NCI-H1694 treated with DMSO at 0.1 percent for 48 hours (cell line): ENCODE results near the gene RAB11FIP5.
"Not testable (repeated sequence)": the region's sequence is repeated elsewhere in the genome, so short reads cannot be mapped to it uniquely, and the experiment has no call there.

Source experiments
- DNase-seq: peaks from one replicate; lab custom pipeline; 2025; lab: John Stamatoyannopoulos, UW

Gene RAB11FIP5

DNA sequence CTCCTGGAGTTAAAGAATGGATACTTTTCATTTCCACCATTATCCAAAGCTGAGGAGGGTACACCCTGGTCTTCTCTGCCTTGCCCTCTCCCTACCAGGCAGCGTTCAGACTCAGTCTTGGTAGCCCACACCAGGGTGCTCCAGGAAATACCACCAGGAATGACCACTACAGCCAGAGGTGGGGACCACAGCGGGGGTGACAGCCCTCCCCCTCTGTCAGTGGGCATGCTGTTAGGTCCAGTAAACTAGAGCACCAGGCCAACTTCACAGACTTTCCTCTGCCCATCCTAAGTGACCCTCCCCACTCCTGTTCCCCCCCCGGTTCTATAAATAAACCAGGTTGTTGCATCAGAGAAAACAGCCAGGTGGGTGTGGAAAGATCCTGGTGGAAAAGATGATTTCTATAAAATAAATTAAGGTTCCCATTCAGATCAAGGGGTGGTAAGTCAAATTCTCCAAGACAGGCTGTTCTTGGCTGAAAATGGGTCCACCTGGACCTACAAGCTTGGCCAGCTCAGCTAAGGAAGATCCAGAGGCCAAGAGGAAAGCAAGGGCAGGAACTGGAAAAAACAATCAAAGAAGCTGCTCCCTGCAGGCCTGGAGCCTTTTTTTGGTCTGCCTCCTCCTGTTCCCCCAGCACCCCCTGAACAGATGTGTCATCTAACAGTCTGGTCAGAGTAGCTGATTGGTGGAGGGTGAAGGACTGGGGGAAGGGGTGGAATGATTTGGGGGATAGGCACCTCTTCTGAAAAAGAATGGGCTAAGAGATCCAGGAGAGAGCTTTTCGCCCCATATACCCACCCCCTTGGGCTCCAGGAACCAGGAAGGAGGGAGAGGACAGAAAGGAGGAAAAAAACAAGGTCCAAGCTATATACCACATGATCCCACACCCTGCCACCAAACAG lies 2.3 kb downstream of the RAB11FIP5 start:
- DNase-seq: no peak

- no peak for DNase-seq
Measured at GRCh38 chr2:73109431-73110167, 3.1 kb downstream of the RAB11FIP5 start.

- no peak for DNase-seq
Measured at GRCh38 chr2:73107211-73107926, 5.4 kb downstream of the RAB11FIP5 start.

- no peak for DNase-seq
Measured at GRCh38 chr2:73106791-73107190, 6.0 kb downstream of the RAB11FIP5 start.

DNA sequence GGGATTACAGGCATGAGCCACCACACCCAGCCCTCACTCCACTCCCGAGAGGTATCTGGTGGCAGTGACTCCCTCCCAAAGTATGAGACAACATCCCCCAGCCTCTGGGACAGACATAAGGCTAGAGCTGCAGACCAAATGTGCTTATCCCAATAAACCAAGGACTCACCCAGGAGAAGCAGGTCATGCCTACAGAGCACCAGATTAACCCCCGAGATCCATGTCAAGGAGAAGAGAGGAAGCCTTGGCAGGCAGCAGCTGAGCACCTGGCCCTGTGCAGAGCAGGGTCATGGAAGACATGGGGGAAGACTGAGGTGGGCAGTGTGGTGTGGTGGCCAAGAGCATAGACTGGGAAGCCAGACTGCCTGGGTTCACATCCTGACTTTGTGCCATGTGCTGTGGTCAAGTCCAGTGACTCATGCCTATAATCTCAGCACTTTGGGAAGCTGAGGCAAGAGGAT lies 7.2 kb downstream of the RAB11FIP5 start:
- no peak for DNase-seq

- no peak for DNase-seq
Measured at GRCh38 chr2:73104933-73105332, 7.8 kb downstream of the RAB11FIP5 start.

DNA sequence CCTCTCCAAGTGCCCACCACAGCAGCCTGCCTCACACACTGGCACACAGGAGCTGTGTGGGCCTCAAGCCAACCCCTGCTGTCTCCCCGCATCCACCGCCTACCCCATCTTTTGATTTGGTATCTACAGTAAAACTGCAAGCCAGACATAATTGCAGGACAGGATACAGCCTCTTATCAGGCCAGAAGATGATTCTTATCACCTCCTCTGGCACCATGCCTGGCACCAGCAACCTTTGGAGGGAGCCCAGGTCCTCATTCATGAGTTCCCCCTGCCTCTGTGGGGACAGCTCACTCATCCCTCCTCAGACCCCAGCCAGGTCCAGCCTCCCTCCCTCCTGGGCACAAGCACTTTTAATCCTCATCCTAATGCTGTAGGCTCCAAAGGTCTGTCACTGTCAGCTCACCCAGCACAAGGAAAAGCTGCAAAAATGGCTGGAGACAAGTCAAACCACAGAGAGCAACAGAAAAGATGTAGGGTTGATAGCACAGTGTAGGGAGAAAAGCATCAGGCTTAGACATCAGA lies 9.7 kb downstream of the RAB11FIP5 start:
- DNase-seq: no peak

GRCh38 chr2:73101626-73102256 lies 11.0 kb downstream of the RAB11FIP5 start:
- no peak for DNase-seq

- DNase-seq: no peak
Measured at GRCh38 chr2:73100956-73101355, 11.8 kb downstream of the RAB11FIP5 start.

DNA sequence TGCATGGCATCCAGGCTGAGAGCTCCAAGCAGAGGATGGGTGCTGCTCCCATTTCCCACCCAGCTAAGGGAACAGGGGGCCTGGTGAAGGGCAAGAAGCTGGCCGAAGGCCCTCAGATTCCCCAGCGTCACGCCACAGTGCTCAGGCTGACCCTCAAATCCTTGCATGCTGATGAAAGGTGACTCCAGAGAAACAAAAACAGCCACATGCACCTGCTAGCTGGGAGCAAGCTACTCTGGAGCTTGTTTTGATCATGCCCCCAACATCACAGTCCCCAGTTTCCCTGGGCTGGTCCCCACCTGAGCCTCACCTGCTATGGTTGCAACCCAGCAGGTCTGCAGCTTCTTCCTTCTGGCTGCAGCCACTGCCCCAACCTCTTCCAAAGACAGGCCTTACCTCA lies 13.3 kb downstream of the RAB11FIP5 start:
- DNase-seq: no peak

- no peak for DNase-seq
Measured at GRCh38 chr2:73095910-73096309, 16.8 kb downstream of the RAB11FIP5 start.

- not testable (repeated sequence) for DNase-seq
Measured at GRCh38 chr2:73093601-73094218, 19.0 kb downstream of the RAB11FIP5 start.

DNA sequence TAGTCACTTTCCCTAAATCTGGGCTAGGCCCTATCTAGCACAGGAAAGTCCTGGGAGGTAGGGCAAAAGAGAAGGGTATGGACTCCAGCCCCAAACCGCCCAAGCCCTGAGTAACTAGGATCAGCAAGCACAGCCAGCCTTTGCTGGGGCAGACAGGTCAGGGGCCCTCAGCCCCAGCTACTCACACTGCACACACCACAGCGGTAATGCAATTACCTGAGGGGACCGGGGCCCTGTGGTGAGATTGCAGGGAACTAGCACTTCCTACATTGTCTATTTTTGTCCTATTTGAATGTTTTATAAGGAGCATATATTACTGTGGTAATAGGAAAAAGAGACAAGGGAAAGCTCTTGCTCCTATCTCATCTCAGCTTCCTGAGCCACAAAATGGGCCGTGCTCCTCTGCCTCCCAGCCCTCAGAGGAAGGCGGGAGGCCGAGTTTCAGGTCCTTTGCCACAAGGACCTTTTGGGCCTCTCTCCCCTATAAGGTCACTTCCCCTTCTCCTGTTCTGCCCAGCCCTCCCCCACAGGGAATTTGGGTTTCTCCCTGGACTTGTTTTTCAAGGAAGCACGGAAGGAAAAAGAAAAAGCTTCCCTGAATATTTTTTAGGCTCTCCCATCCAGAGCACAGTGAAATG lies 20.5 kb downstream of the RAB11FIP5 start:
- no peak for DNase-seq

GRCh38 chr2:73091696-73092095 lies 21.1 kb downstream of the RAB11FIP5 start:
- peak; percentile 27 for DNase-seq

- no peak for DNase-seq
Measured at GRCh38 chr2:73091164-73091563, 21.6 kb downstream of the RAB11FIP5 start.

GRCh38 chr2:73089270-73090030 lies 23.3 kb downstream of the RAB11FIP5 start:
- DNase-seq: no peak

- DNase-seq: no peak
Measured at GRCh38 chr2:73088703-73089102, 24.0 kb downstream of the RAB11FIP5 start.

- no peak for DNase-seq
Measured at GRCh38 chr2:73088211-73088610, 24.5 kb downstream of the RAB11FIP5 start.

DNA sequence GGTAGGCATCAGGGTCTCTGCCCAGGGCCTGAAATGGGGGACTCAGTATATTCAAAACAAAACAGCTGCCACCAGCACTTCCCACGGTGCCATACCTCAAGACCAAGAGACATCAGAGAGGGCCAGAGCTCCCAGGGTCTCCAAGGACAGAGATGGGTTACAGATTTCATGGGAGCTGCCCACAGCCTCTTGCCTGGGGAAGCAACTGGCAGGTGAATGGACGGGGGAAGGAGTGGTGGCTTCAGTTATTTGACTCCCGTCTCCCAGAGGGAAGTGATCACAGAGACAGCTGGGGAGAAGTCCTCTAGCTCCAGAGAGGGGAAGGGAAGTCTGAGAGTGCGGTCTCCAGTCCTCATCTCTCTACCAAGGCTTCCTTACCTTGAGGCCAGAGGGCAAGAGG lies 25.4 kb downstream of the RAB11FIP5 start:
- DNase-seq: no peak

DNA sequence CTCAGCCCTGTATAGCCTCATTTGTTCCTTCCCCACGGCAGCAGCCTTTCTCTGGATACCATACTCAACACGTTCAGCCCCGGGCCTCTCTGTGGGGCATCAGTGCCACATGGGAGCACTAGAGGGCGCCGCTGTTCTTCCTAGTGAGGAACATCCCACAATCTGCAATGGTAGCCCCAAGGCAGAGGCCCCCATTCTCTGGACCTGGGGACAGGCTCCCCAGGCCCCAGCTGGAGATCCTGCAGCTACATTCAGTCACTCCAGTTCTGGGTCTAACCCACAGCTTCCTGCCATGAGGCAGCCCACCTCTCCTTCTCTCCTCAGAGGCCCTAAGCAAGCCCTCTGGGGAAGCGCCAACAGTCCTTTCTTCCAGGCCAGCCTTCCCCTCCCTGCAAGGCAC lies 27.1 kb downstream of the RAB11FIP5 start:
- DNase-seq: peak; percentile 48
